ENCODE results near the gene ARFIP2. TPM values are rescaled to one million over a fixed set of nuclear protein-coding genes. Genes with fewer than 3 reads are reported as not detected.

ARFIP2 gene
- total RNA-seq, 1 experiment from 2014 or later: 55.1 TPM

DNA sequence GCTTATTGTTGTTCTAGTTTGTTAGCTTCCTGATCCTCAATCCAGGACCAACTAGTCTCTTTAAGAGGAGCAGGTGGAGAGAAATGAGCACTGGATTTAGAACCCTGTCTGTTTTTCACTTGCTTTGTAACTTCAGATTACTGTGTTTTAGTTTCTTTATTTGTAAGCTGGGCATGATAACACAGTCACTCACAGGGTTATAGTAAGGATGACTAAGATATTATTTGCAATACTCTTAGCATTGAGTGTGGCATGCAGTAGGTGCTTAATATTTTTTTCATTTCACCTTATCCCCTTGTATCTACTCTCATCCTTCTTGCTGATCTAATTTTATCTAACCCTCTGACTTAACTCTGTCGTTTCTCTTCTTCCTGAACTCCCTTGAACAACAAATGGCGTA, 49.7 kb upstream of the ARFIP2 start:
- Mint-ChIP-seq H3K4me1 (no peaks in the 10 kb centered on the region), H3K4me3 (no peak overlapping the region), H3K27ac (no peak overlapping the region), H3K36me3 (ENCODE audit: insufficient read depth in 1 of 3, low read depth in 3 of 3) (peaks cover 0 to 2% (median 0%) of the 10 kb centered on the region in 3 experiments; a peak in 2 of 7 replicates), H3K27me3 (ENCODE audit: low read depth) (no peaks in the 10 kb centered on the region), H3K9me3 (no peaks in the 10 kb centered on the region)
- no peak overlapping the region for H3K18ac ChIP-seq (ENCODE audit: insufficient read length, low read depth, low read length)
- DNase-seq: no peak
- no peak overlapping the region for H3K4me2 ChIP-seq (ENCODE audit: insufficient read depth, insufficient read length, low read length)
- no peak overlapping the region for H2BK12ac ChIP-seq (ENCODE audit: insufficient read length, low read depth, low read length)
- H2BK15ac ChIP-seq (ENCODE audit: low read depth, low read length): no peak overlapping the region
- no peaks in the 10 kb centered on the region for H3K79me1 ChIP-seq (ENCODE audit: insufficient read depth, low read depth, low read length, poor library complexity, severe bottlenecking)
- no peaks in the 10 kb centered on the region for H3K9me3 ChIP-seq (ENCODE audit: control insufficient read depth, low read depth, low read length)
- H3K79me2 ChIP-seq (ENCODE audit: insufficient read depth, low read length): no peaks in the 10 kb centered on the region
- no peak overlapping the region for H2AK5ac ChIP-seq (ENCODE audit: insufficient read length, low read length)
- H3K27me3 ChIP-seq (ENCODE audit: insufficient read depth, low read length): no peaks in the 10 kb centered on the region
- H3K23me2 ChIP-seq (ENCODE audit: insufficient read length, low read depth, low read length, poor library complexity, severe bottlenecking): no peaks in the 10 kb centered on the region
- H3T11ph ChIP-seq (ENCODE audit: low read length): no peak overlapping the region
- H4K20me1 ChIP-seq (ENCODE audit: control insufficient read depth, insufficient read depth, insufficient read length): no peaks in the 10 kb centered on the region
- no peak overlapping the region for H3K56ac ChIP-seq (ENCODE audit: insufficient read length, low read depth, low read length)
- no peak overlapping the region for H2AFZ ChIP-seq (ENCODE audit: low read length)
- no peak overlapping the region for H3K4ac ChIP-seq (ENCODE audit: low read depth, low read length)
- no peak overlapping the region for H4K91ac ChIP-seq (ENCODE audit: insufficient read length, low read depth, low read length)
- no peak for TF ChIP-seq CTCF (conservative IDR thresholded peaks at IDR 0.05)
- no peaks in the 10 kb centered on the region for H3K4me1 ChIP-seq (ENCODE audit: insufficient read depth, low read length)
- no peak overlapping the region for H2BK20ac ChIP-seq (ENCODE audit: low read depth, low read length, poor library complexity, severe bottlenecking)
- H4K5ac ChIP-seq (ENCODE audit: insufficient read length, low read depth, low read length): no peak overlapping the region
- no peak overlapping the region for H3K14ac ChIP-seq (ENCODE audit: insufficient read depth, low read length)
- H3K23ac ChIP-seq (ENCODE audit: insufficient read length, low read depth, low read length): no peak overlapping the region
- WGBS (ENCODE audit: extremely low coverage, insufficient read length, low lambda C conversion rate): no CpG with 5 or more reads among the region's 2 CpGs
- no peak overlapping the region for H3K27ac ChIP-seq (ENCODE audit: insufficient read length, low read depth, low read length)
- no peak overlapping the region for H2BK5ac ChIP-seq (ENCODE audit: insufficient read length, low read length)
- H3K9ac ChIP-seq (ENCODE audit: extremely low read depth, insufficient read length, low read length): no peak overlapping the region
- H2BK120ac ChIP-seq (ENCODE audit: low read depth, low read length, poor library complexity, severe bottlenecking): no peak overlapping the region
- no peak overlapping the region for H4K8ac ChIP-seq (replicated peaks; ENCODE audit: insufficient read length, low read depth, low read length)

Data from H9 (cell line).